Suppressor macrophage (primary cell): ENCODE results near the gene TRABD.
"Not testable (repeated sequence)": the region's sequence is repeated elsewhere in the genome, so short reads cannot be mapped to it uniquely, and the experiment has no call there.

Source experiments
- DNase-seq, 4 experiments: peaks; one replicate each; pipeline ENCODE4 v3.0.0-alpha.2; 2020 to 2022

TRABD gene

GRCh38 chr22:50203288-50203687 lies 17.6 kb downstream of the TRABD start:
- DNase-seq: no peak

- DNase-seq: peak in 3 of 4 experiments; percentile 33 to 73 (median 67)
These were observed 18.9 kb downstream of the TRABD start for GRCh38 chr22:50204571-50204970.

GRCh38 chr22:50204998-50205397 lies 19.3 kb downstream of the TRABD start:
- not testable (repeated sequence) for DNase-seq

DNA sequence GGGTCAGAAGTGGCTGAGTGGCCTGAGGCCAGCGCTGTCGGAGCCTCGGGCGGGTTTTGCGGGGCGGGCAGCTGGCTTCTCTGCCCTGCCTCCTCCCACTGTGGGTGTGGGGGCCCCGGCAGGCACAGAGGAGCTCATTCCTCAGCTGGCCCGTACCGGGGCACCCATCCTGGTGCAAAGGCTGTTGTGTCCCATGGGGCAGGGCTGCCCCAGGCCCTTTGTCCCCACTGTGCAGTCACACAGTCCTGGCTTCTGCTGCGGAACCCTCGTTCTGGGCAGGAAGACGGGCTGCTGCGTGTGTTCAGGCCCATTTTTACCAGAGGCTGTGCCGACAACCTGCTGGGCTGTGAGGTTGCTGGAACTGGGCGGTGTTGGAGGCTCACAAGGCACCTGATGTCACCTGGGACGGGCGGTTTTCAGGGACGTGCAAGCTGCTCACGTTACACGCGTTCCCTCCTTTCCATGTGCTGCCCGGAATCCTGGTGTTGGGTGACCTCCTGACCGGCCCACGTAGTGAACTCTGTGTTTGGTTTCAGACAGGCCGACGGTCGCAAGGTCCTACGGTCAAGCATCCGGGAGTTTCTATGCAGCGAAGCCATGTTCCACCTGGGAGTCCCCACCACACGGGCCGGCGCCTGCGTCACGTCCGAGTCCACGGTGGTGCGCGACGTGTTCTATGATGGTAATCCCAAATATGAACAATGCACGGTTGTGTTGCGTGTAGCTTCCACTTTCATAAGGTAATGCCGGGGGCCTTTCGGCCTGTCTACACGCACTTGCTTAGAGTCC lies 20.3 kb downstream of the TRABD start:
- no peak for DNase-seq

- peak; percentile 36 to 71 (median 52) for DNase-seq
These were observed 20.9 kb downstream of the TRABD start for GRCh38 chr22:50206599-50206998.

- no peak for DNase-seq
These were observed 21.8 kb downstream of the TRABD start for GRCh38 chr22:50207383-50208140.

DNA sequence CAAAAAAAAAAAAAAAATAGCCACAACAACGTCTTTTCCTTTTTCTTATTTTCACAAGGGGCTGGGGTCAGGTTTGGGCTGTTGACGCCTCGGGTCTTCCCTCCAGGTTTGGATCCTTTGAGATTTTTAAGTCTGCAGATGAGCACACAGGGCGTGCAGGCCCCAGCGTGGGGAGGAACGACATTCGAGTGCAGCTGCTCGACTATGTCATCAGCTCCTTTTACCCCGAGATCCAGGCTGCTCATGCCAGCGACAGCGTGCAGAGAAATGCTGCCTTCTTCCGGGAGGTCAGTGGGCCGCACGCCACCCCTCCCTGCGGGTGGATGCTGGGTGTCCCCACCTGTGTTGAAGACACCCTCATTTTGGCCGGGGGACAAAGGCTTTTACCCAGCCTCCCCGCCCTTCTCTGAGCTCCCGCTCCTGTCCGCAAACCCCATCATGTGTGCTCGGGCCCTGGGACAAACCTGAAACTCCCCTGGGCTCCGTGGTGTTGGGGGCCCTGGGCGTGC lies 22.8 kb downstream of the TRABD start:
- no peak for DNase-seq

GRCh38 chr22:50208939-50209892 lies 23.5 kb downstream of the TRABD start:
- no peak for DNase-seq

DNA sequence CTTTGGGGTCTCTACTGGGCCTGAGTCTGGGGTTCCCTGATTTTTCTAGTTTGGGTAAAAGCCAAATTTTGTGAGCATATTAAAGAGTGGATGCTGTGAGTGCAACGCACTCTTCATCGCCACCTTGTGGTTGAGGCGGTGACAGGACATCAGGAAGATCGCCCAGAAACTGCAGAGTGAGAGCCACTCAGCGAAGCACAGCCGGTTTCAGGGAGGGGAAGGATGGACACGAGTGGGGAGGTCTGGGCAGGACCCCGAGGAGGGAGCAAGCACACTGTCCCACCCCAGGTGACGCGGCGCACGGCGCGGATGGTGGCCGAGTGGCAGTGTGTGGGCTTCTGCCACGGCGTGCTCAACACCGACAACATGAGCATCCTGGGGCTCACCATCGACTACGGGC lies 24.2 kb downstream of the TRABD start:
- peak; percentile 72 to 86 (median 80) for DNase-seq

GRCh38 chr22:50210378-50211139 lies 24.8 kb downstream of the TRABD start:
- no peak for DNase-seq

DNA sequence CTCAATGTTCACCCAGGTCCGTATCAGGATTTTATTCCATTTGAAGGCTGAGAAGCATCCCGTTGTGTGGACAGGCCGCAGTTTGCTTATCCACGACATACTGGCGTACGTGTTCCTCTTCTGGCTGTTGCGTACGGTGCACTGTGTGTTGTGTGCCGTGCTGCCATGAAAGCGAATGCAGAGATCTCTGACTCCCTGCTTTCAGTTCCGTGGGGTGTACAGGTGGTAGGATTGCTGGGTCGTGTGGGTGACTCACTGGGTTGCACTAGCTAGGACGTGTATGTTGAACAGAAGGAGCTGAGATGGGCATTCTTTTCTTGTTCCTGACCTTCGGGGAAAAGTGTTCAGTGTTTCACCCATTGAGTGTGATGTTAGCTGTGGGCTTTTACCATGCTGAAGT lies 25.4 kb downstream of the TRABD start:
- no peak for DNase-seq

GRCh38 chr22:50213263-50213662 lies 27.6 kb downstream of the TRABD start:
- no peak for DNase-seq

GRCh38 chr22:50215297-50216054 lies 29.8 kb downstream of the TRABD start:
- DNase-seq: no peak

DNA sequence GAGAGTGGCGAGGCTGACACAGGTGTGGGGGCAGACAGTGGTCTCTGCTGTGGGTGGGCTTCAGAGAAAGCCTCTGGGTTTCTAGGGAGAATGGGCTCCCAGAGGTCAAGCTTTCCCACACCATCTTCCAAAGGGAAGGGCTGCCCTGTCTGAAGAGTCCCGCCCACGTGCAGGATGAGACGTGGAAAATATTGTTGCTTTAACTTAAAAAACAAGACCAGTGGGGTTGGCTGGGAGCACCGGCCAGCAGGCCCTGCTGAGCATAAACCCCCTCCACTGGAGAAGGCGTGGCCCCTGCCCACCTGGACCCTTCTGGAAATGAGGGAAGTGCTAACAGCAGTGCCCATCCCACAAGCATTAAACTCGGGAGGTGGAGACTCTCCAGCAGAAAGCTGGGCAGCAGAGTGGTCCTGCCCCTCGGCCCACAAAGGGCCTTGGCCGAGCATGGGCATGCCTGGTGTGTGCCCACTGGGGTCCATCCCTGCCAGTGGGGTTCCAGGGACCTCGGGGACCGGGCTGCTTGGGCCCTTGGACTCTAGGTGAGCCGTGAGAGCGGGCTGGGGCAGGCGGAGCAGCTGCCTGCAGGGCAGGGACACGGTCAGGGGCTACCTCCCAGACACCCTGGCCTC lies 30.5 kb downstream of the TRABD start:
- no peak for DNase-seq

DNA sequence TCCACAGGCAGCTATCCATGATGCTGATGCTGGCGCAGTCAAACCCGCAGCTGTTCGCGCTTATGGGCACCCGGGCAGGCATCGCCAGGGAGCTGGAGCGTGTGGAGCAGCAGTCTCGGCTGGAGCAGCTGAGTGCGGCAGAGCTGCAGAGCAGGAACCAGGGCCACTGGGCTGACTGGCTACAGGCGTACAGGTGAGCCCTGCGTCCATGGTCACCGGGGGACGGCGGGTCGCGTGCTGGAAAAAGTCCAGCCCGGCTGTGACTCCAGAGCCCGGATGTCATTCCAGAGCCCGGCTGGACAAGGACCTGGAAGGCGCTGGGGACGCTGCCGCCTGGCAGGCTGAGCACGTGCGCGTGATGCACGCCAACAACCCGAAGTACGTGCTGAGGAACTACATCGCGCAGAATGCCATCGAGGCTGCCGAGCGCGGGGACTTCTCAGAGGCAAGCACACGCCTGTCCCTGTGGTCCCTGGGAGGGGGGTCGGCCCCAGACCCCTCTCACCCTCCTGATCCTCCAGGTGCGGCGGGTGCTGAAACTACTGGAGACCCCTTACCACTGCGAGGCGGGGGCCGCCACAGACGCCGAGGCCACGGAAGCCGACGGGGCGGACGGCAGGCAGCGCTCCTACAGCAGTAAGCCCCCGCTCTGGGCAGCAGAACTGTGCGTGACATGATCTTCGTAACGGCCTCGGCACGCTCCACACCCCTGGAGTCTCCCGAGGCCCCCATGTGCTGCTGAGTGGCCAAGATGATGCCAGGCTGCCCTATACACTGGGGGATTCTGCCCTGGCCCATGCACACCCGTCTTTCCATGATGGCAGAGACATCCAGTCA lies 31.2 kb downstream of the TRABD start:
- DNase-seq: no peak

GRCh38 chr22:50217543-50218152 lies 31.9 kb downstream of the TRABD start:
- DNase-seq: no peak

- no peak for DNase-seq
These were observed 32.7 kb downstream of the TRABD start for GRCh38 chr22:50218153-50218995.
